Anterior cingulate cortex (tissue), 58 donors: ENCODE measurements around the gene CSMD2.
A peak's percentile ranks its signal among the peaks of the same experiment; 100 is the strongest.
"Not testable (repeated sequence)": the region's sequence is repeated elsewhere in the genome, so short reads cannot be mapped to it uniquely, and the experiment has no call there.

Experiments
- DNase-seq, 58 donors: peaks; one replicate each; lab custom pipeline; 2025; lab: John Stamatoyannopoulos, UW

Gene CSMD2

DNA sequence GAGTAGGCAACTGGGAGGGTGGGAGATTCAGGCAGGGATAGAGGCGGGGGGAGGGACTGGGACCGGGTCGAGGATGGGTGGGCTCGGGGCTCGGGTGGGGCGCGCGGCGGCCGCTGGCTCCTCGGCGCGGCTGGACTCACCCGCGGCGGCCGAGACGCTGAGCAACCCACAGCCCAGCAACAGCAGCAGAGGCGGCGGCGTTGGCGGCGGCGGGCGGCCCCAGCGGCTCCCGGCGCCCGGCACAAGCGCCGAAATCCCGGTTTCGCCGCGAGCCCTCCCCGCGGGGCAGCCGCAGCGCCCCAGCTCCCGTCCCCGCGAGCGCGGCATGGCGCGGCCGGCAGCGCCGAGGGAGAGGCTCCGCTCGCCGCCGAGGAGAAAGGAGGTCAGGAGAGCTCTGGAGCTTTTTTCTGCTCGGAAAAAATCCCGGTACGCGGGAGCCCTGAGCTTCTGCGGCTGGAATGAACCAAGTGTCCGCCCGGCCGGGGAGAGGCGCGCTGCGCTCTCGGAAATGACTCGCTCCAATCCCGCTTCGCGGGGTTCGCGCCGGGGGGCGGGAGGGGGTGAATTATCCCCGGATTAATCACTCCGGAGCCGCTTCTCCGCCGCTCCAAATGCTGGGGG is at the start of gene CSMD2:
Gene CSMD2, minus strand, starts transcription at position 460 of the 621 bp plus-strand sequence. Its CDS starts 133 bp downstream, at position 327.
- peak in 57 of 58 donors; percentile 14 to 87 (median 70) for DNase-seq

DNA sequence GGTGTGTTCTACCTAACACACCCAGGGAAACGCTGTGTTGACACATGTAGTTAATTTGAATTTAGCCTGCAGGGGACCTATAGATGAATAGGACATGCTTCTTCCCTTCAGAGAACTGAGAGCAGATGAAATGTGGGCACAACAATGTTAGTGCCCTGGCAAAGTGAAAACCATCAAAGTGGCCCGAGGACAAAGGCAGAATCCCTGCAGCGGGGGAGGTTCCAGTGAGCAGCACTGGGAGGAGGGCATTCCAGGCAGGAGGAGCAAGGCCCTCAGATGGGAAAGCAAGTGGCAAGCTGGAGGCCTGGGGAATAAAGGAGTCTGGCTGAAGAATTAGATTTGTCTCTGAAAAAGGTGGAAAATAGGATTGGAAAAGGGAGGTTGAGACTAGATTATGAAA is 48.9 kb upstream of the CSMD2 start:
- DNase-seq, result no peak

DNA sequence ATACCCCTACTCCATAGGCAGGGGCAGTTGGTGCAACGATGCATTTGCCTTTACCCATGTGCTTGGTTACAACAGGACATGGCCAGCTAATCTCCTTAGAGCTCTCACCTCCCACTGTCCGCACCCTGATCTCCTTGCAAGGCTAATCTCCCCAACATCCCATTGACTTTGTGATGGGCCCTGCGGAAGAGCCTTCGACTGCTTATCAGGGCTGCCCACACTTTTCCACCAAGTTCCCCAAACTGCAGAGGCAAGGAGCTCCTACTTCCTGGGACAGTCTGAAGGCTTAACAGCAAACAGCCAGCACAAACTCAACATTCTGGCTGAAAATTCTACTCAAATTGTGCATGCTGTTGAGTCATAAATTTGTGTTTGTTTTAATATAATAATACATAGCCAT is 47.6 kb upstream of the CSMD2 start:
- DNase-seq, result no peak

DNA sequence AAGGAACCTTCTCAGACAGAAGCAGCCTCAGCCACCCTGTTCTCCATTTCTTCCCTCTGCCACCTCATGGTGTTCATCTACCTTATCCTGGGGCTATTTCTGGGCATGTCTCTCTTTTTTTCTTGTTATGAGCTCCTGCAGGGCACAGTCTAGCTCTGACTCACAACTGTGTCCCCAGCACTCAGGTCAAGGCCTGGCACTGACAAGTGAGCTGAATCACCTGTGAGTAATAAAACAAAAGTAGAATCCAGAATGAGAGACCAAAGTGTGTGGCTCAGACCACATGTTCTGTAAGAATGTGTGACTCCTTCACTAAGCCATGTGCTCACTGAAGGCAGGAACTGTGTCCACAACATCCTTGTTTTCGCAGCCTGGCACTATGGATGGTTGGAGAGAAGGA is 34.9 kb upstream of the CSMD2 start:
- no peak for DNase-seq

- DNase-seq, result no peak
These were observed 27.6 kb upstream of the CSMD2 start for GRCh38 chr1:34192621-34193020.

- no peak for DNase-seq
These were observed 25.7 kb upstream of the CSMD2 start for GRCh38 chr1:34190692-34191091.

GRCh38 chr1:34188985-34189384 is 24.0 kb upstream of the CSMD2 start:
- no peak for DNase-seq

DNA sequence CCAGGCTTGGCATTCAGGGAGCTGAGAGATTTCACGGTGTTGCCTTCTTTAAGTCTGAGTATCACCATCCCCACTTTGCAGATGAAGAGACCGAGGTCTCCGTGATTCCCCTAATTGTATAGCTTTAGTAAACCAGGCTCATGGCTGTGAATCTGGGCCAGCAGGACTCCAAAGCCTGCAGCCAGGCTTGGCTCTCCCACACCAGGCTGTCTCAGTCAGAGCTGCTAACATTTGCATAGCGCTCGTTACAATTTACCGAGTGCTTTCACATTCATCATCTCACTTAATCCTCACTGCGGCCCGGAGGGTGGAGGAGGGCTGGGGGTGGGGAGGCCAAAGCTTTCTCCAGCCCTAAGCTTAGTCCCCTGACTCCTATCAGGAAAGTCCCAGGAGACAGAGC is 23.4 kb upstream of the CSMD2 start:
- DNase-seq, result no peak

DNA sequence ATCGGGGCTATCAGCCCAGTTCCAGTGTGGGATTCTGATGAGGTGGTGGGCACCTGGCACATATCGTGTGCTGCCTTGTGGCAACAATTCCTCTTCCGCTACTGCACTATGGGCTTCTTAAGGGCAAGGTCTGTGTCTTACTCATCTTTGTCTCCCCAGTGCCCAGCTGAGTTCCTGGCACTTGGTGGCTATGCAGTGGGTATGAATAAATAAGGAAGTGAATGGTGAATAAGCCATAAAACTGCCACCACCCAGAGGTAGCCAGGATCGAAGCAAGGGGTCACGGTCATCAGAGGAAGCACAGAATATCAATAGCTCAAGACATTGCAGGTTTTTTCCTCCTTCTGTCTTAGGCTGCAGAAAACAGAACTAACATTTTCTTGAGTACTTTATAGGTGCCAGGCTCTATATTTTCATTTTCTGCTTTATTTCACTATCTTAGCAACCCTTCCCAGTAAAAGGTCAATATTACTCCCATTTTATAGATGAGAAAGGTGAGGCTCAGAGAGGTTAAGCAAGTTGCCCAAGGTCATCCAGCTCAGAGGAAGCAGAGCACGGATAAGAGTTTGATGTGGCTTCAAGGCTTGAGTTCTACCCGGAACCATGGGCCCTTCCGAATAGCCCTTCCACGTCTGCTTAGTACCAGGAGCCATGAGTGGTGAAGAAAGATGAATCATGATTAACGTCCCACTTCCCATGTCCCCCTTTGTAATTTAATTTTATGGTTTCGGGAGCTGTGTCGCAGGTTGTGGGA is 21.9 kb upstream of the CSMD2 start:
- DNase-seq, result no peak

- DNase-seq, result not testable (repeated sequence)
These were observed 18.4 kb upstream of the CSMD2 start for GRCh38 chr1:34183381-34183780.

DNA sequence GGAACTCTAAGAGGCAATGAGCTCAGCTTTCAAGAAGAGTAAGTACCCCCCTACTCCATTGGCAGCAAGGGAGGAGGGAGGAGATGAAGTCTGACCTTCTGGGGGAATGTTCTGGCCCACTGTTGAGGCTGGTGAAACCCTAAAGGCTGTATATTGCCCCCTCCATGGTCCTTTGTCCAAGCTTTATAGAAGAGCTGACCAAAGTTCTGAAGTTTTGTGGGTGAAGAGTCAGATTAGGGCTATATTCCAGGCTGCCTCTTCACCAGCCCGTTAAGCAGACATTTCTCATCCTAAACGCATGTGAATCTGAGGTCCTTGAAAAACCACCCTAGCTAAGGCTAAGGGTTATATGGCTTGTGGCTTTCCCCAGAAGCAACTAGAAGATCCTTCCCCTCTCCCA is 13.0 kb upstream of the CSMD2 start:
- DNase-seq, result no peak

DNA sequence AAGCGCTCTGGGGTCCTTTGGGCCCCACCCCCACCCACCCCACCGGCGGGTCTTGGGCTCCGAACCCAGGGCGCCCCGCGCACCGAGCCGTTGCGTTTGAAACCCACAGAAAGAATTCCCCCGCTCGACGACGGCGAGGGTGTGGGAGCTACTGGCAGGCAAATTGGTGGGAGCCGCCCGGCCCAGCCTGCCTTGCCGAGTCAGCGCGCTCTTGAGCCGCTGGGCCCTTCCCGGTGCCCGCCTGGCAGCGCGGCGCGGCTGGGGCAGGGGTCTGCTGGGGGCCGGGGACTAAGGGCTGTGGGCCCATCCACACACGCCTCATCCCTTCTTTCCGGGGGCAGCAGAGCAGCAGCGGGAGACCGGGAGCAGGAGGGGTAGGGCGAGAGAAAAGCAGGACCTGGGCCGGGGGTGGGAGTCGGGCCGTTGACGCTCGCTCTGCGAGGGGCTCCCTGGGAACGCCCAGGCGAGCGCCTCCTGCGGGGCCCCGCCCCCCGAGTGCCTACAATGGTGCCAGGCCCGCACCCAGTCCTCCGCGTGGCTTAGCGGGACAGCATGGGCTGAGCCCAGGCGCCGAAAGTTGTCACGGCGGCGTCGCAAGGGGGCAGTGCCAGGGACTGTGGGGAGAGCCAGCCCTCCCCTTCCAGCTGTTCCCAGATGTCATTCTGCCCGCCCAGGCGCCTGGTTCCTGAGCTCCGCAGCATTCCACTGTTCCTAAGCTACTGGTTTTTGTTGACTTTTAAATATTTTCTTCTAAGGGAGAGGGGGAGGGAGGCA is 12.0 kb upstream of the CSMD2 start, which contains the start of gene C1orf94:
Gene C1orf94, plus strand, starts transcription at position 78 of the 774 bp plus-strand sequence. CDS start 883 bp downstream, outside the sequence.
- peak in 12 of 58 donors; percentile 3 to 44 (median 12) for DNase-seq

DNA sequence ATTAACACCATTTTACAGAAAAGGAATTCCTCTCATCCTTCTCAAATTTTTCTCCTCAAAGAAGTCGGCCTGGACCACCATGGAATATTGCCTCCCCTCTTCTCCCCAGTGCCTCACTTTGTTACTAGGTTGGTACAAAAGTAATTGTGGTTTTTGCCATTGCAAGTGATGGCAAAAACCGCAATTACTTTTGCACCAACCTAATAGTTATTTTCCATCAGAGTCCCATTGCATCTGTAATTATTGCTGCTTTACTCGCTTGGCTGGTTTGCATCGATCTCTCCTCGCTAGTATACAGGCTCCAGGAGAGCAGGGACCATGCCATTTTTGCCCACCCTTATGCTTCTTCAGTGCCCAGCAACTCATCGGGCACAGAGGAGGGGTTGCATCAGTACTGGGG is 10.7 kb upstream of the CSMD2 start:
- no peak for DNase-seq

DNA sequence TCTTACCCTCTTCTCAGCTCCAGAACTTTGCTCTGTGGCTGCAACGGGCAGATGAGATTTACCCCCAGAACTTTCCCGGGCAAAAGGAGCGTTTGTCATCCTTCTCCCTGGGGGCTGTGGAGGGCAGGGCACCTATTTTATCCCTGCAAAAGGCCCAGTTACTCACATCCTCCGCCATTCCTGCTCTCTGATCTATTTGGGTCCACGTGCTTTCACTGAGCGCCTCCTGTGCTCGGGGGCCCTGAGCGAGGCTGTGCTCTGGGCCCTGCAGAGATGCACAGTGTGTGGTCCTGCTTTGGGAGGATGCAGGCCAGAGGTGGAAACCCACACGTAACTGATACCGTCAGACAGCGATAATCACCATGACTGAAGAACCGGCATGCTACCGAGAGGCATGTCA is 2.4 kb upstream of the CSMD2 start:
- peak in 3 of 58 donors; percentile 23 to 41 (median 38) for DNase-seq

DNA sequence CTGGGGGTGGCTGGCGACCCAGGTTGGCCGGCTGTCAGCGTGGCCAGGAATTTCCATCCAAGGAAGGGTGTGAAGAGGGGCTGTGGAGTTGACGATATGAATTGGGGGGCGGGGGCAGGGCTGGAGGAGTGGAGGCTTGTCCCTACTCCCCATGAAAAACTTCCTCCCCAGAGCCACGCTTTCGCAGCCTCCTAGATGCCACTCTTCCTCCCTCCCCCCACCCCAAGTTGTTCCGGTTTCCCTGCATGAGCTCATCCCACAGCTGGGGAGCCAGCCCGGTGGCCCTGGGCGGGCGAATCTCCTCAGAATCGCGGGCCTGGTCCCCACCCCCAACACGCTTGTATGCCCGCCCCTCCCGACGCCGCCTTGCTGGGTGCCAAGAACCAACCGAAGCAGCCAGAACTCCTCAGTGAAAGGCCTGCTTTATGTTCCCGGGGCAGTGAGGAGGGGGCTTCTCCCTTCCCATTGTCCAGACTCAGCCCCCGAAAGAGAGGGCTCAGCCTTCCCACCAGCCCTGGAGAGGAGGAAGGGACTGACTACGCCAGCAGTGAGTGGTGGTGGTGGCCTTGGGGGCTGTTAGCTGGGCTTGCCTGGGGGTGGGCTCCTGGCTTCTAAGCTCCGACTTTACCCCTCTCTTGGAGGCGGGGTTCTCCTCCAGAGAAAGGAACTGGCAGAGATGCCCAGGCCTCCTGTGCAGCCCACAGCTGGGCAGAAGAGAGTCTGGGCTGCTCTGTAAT is 1.8 kb upstream of the CSMD2 start:
- DNase-seq, result peak in 56 of 58 donors; percentile 16 to 89 (median 77)

DNA sequence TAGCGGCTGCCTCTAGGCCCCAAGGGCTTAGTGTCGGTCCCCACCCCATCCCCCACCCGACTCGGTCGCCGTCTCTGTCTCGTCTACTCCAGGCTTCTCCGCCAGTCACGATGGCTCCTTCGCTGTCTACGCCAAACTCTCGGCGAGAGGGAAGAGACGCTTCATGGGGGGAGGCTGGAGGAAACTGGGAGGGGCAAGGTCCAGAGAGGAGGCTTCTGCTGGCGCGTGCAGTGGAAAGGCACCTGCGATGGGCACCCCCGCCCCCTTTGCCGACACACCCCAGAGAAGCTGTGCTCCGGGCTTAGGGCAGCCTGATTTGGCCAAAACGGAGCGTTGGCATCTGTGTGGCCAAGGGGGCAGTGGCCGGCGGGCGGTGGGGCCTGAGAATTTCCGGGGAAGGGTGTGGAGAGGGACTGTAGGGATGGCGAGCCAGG is 1.2 kb upstream of the CSMD2 start:
- peak in 45 of 58 donors; percentile 4 to 72 (median 39) for DNase-seq

DNA sequence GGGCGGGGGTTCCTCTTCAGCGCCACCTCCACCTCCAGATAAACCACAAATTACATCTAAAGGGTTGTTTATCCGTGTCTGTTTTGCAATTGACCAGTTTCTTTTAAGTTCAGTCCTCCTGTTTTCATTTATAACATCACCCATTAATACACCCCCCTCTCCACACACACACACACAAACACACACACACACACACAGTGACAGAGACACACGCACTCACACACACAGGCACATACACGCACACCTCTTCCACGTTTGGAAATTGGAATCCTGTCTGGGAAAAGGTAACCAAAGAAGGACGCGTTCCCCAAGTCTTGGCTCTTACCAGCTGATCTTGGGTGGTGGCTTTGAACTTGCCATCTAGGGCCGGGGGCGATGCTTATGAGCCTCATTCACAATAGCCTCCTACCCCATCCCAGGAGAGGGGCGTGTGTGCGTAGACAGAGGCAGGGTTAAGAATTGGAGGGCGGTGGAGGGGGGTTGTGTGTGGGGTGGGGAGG is 442 bp upstream of the CSMD2 start:
- DNase-seq, result peak in 7 of 58 donors; percentile 10 to 57 (median 28)

GRCh38 chr1:34163792-34164731 is 968 bp downstream of the CSMD2 start:
- peak in 24 of 58 donors; percentile 6 to 54 (median 24) for DNase-seq
